Stimulated activated CD8-positive, alpha-beta memory T cell treated with anti-CD3 and anti-CD28 coated beads, Interleukin-4, amount 100 ng/mL, for 48 hours (primary cell): Measurements from ENCODE around the gene RAP1GAP.
A peak's percentile ranks its signal among the peaks of the same experiment; 100 is the strongest.

Source experiments
- DNase-seq: peaks from one replicate; pipeline ENCODE4 v3.0.0-alpha.2; 2020

The RAP1GAP gene

GRCh38 chr1:21607549-21608529 is 61.3 kb downstream of the RAP1GAP start:
- peak; percentile 81 for DNase-seq

- DNase-seq, result no peak
Observed at GRCh38 chr1:21605964-21606705, 63.0 kb downstream of the RAP1GAP start.

- DNase-seq, result no peak
Observed at GRCh38 chr1:21605012-21605715, 64.0 kb downstream of the RAP1GAP start.

DNA sequence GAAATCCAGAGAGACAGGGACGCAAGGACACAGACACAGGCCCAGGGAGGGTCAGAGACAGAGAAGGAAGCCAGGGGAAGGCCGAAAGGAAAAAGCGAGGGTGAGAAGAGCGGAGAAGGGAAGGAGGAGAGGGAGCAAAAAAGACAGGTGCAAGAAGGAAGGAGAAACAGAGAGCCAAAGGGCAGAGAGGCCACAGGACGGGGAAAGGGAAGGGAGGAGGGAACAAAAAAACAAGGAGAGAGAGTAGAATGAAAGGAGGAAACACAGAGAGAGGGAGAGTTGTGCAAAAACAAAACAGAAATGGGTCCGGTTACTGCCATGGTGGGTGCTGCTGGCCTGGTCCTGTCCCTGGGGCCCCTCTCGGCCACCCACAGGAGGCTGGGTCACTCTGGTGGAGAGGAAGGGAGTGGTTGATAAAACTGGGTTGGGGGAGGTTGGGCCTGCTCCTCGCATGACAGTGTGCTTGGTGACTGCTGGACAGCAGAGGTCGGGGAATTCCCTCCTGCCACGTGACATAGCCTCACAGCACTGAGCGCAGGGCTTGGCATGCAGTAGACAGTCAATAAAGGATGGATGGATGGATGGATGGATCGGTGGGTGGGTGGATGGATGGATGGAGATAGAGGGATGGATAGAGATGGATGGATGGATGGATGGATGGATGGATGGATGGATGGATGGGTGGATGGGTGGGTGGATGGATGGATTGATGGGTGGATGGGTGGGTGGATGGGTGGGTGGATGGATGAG is 64.8 kb downstream of the RAP1GAP start:
- DNase-seq, result no peak

DNA sequence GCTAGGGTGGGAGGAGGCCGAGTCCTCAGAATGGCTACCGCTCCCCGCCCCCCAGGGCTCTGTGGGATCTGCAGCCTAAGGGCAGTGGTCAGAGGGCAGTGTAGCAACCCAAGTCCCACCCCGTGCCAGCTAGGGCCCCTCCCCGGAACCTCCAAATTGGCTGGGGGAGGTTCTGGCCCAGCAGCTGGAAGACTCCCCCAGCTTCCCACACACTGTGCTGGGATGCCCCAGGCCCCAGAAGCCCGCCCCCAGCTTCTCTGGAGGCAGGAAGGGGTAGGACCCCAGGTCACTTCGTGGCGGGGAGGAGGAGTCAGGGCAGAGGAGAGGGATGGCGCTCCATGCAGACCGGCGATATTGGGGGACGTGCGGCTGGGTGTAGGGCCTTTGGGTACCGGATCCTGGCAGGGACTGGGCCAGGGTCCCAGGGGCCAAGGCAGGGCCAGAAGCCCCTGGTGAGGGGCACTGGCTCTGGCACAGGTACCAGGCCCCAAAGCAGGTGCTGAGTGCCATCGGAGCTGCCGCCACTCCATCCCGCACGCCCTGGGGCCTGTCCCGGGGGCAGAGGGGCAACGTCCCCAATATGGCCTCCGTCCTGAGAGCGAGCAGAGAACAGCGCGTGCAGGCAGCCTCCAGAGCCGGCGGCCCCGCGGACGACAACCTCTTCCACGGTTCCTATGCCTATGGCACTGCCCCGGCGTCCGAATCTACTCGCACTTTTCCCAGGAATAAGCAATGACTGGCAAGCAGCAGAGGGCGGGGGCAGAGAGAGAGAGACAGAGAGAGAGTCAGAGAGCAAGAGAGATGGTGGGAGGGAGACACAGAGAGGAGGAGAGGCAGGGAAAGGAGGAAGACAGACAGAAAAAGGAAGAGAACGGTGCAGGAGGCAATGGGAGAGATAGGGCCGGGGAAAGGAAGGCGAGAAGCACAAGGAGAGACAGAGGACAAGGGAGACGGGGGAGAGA is 65.7 kb downstream of the RAP1GAP start:
- no peak for DNase-seq

GRCh38 chr1:21601278-21602048 is 67.7 kb downstream of the RAP1GAP start:
- DNase-seq, result no peak

DNA sequence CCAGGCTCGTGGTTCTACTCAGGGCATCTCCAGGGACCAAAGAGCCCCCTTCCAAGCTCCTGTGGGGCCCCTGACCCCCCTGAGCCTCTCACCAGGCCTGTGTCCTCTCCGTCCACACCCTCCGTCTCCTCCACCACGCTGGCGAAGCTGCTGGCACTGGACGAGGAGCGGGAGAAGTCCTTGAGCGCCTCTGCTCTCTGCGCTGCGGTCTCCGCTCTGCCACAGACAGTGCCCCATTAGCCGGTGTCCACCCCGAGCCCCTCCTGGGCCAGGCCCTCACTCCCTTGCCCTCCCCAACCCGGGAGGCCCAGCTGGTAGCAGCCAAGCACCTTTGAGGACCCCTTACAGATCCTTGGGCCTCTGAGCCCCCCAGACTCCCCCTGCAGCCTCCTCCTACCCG is 69.8 kb downstream of the RAP1GAP start:
- DNase-seq, result no peak

- no peak for DNase-seq
Observed at GRCh38 chr1:21598904-21599303, 70.3 kb downstream of the RAP1GAP start.

DNA sequence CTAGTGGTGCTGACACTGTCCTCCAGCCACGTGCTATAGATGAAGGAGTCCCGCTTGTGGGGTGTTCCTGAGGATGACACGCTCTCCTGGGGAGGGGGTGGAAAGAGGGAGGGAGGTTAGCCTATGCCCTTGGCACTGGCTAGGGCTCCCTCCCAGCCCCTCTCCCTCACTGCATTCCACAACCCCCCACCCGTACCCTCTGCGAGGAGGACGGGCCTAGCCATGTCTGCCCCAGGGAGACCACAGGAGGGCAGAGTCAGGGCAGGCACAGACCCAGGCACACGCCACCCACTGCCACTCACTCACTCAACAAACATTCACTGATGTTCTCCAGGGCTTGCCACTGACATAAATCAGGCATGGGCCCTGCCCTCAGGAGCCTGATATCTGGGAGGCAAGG is 70.7 kb downstream of the RAP1GAP start:
- no peak for DNase-seq

DNA sequence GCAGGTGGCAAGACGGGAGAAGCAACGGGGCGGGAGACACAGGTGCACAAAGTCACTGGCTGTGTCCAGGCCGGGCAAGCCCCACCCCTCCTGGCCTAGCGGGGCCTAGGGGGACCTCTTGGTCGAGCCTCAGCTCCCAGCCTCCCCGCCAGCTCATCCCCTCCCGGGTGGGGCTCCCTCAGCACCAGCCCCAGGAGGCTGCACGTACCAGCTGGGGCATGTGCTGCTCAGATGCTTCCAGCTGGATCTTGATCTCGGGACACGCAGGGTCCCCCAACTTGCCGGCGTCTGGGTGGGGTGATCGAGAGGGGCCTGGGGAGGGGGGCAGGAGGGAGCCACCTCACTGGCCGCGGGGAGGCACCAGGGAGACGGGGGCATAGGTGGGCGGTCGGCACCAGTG is 71.4 kb downstream of the RAP1GAP start:
- DNase-seq, result no peak

DNA sequence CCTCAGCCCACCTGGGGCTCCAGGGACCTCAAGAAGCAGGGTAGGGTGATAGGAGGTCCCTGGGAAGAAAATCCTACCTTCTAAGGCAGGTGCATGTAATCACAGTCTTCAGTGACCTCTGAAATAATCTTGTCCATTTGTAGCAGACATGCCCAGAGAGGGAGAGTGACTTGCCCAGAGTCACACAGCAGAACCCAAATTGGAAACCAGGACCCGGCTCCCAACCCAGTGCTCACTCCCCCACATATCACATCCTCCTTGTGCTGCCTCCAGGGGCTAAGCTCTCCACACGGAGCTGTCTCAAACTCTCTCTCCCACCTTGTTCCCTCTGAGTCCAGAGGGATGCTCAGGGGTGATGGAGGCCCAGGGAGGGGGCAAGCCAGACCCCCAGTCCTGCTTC is 72.5 kb downstream of the RAP1GAP start:
- DNase-seq, result no peak

DNA sequence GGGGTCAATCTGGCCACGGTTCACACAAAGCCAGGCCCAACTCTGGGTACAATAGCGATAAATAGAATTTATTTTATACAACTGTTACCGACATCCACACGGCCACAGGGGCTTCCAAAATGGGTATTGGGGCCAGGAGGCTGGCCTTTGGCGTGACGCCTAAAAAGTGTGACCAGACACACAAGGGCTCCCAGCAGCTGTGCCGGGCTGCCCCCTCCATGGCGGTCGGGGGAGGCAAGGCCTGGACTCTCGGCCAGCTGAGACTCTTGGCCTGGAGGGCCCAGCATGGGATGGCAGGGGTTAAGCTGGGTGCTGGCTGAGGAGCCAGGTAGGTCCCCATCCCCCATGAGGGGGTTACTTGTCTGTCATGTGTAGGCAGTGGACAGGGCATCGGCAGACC is 73.0 kb downstream of the RAP1GAP start:
- DNase-seq, result no peak

DNA sequence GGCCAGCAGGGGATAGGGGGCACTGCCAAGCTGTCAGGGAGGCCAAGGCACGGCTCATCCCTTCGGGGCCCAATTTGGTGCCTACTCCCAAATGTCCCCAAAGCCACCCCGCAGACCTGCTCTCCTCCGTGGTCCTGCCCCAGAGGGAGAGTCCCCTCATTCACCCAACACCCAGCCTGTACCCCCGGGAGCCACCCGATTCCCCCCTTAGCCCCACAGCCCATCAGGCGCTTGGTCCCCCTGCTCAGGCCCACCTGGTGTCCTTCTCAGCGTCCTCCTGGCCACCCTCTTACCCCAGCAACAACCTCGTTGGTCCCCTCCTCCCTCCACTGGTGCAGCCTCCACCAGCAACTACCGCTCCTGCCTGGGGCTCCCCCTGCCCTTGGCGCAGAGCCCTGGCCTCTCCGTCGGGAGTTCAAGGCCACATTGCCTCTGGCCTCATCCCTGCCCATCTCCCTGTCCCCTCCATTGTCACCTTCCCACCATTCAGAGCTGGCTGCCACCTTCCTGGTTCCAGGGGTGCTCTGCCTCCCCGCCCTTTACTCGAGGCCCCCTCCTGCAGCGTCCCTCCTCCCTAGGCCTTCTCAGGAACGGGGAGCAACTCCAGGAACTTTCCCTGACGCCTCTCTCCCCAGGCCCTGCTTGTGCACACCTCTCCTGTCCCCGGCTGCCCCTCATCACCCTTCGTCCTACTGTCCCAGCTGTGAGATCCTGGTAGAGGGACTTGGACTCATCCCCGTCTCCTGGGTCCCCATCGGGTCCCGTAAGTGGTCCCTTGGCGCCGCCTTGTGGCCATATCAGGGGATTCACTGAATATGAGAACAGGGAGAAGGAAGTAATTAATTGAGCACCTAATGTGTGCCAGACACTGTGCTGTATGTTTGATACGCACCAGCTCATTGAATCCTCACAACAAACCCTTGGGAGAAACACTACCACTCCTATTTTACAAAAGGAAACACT is 73.9 kb downstream of the RAP1GAP start:
- peak; percentile 85 for DNase-seq

GRCh38 chr1:21594501-21594900 is 74.7 kb downstream of the RAP1GAP start:
- no peak for DNase-seq

GRCh38 chr1:21593231-21593630 is 75.9 kb downstream of the RAP1GAP start:
- no peak for DNase-seq

- no peak for DNase-seq
Observed at GRCh38 chr1:21592086-21592865, 76.9 kb downstream of the RAP1GAP start.

DNA sequence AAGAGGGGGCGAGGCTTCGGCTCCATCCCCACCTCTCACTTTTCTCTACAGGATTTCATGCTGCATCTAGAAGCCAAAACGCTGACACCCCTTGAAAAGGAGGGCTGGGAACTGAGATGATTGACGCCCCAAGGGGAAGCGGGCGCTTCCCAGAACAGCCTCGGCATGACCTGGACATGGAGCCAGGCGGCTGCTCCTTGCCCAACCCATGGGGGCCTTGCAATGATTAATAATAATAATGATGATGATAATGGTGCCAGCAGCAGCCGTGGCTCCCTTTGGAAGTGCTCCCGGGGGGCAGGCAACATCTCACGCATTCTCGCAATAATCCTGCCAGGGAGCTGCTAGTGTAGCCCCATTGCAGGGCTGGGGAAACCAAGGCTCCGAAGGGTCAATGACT is 78.2 kb downstream of the RAP1GAP start:
- no peak for DNase-seq

DNA sequence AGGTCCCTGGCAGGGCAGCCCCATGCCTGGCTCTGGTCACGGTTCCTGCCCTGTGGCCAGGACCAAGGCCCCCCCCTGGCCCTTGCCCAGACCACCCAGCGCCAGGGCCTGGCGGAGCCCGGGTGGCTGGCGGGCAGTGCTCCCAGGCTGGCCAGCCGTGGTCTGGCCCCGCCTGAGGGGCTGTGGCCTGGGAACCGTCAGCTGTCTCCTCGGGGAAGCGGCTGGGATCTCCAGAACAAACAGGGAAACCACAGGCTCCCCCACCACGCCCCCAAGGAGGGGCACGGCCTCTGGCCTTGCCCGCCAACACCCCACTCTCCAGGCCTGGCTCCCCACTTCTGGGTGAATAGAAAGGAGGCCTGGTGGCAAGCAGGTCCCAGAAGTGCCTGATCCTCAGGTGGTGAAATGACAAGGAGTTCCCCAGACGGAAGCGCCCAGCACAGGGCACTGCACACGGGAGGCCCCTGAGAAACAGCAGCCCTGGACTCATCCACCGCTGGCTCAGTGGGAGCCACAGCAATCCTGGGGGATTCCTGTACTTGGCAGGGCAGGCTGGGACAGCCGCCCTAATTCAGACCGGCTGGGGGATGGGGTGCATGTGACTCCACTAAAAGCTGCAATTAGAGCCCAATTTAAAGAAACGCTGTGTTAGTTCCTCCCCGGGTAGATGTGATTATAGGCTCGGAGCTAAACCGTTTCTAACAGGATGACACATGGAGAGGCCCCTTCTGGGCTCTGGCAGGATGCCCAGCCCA is 78.9 kb downstream of the RAP1GAP start:
- DNase-seq, result no peak
